NB4 (cell line): Measurements from ENCODE around the gene MCM3AP.
A peak's percentile ranks its signal among the peaks of the same experiment; 100 is the strongest.

ENCODE experiments used
- DNase-seq: peaks from one replicate; pipeline ENCODE4 v3.0.0; 2010; ENCODE audit warnings: low read depth
- H3K4me3 ChIP-seq: one replicate; pipeline ENCODE4 v1.5.1; 2011; ENCODE audit warnings: mild to moderate bottlenecking, low read depth, low read length, moderate library complexity
- MYC ChIP-seq: IDR thresholded peaks from 2 replicates; pipeline ENCODE4 v1.6.1; 2011; ENCODE audit warnings: low read depth, low read length
- POLR2A ChIP-seq: IDR thresholded peaks from 2 replicates; pipeline ENCODE4 v1.6.1; 2011; ENCODE audit warnings: mild to moderate bottlenecking; ENCODE audit not compliant: insufficient read length; ENCODE audit errors: extremely low read depth
- TF ChIP-seq, protein P1 (sequence below): IDR thresholded peaks from one replicate; pipeline ENCODE4 v1.5.1; 2012; ENCODE audit warnings: low read depth, low read length
- TF ChIP-seq, protein P2 (sequence below): IDR thresholded peaks from 2 replicates; pipeline ENCODE4 v1.6.1; 2011; ENCODE audit warnings: low read depth, low read length

Gene MCM3AP

DNA sequence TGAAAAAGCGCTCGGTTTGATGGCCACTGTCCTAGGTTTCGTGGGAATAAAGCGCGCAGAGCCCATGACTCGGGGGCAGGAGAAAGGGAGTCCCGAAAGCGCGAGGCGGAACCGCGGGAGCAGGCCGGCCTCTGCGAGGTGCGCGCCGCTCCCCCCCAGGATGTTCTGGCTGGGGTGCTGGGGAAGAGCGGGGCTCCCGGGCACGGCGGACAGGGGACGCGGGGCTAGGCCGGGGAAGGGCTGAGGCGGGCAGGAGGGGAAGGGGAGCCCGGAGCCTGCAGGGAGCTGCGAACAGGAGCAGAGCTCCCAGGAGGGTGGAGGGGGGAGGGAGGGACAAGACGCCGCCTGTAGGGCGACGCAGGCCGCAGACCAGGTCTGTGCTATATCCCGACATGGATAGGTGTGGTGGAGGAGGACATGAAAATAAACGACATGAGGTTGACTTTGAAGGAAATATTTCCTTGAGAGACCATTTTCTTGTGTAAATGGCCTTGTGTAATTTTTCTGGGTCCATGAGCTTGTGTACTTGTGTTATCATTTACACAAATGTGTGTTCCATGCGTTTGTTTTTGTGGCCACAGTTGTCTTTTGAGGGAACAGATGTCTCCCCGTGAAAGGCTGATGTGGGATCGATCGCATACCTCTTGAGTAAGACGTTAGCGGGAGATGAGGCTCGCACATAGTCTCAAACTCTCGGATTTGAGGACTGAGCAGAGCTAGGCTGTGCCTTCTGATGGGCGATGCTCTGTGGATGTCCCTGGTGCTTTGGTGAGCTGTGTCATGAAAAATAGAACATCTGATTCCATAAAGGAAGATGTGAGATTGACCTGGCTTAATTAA, 39.9 kb upstream of the MCM3AP start:
- no peak for TF ChIP-seq MYC
- TF ChIP-seq POLR2A: no peak
- TF ChIP-seq, protein P1, sequence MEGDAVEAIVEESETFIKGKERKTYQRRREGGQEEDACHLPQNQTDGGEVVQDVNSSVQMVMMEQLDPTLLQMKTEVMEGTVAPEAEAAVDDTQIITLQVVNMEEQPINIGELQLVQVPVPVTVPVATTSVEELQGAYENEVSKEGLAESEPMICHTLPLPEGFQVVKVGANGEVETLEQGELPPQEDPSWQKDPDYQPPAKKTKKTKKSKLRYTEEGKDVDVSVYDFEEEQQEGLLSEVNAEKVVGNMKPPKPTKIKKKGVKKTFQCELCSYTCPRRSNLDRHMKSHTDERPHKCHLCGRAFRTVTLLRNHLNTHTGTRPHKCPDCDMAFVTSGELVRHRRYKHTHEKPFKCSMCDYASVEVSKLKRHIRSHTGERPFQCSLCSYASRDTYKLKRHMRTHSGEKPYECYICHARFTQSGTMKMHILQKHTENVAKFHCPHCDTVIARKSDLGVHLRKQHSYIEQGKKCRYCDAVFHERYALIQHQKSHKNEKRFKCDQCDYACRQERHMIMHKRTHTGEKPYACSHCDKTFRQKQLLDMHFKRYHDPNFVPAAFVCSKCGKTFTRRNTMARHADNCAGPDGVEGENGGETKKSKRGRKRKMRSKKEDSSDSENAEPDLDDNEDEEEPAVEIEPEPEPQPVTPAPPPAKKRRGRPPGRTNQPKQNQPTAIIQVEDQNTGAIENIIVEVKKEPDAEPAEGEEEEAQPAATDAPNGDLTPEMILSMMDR: no peak
- TF ChIP-seq, protein P2, sequence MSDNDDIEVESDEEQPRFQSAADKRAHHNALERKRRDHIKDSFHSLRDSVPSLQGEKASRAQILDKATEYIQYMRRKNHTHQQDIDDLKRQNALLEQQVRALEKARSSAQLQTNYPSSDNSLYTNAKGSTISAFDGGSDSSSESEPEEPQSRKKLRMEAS: no peak
- peak overlapping the region; percentile 67 for H3K4me3 ChIP-seq
- peak; percentile 78 for DNase-seq

DNA sequence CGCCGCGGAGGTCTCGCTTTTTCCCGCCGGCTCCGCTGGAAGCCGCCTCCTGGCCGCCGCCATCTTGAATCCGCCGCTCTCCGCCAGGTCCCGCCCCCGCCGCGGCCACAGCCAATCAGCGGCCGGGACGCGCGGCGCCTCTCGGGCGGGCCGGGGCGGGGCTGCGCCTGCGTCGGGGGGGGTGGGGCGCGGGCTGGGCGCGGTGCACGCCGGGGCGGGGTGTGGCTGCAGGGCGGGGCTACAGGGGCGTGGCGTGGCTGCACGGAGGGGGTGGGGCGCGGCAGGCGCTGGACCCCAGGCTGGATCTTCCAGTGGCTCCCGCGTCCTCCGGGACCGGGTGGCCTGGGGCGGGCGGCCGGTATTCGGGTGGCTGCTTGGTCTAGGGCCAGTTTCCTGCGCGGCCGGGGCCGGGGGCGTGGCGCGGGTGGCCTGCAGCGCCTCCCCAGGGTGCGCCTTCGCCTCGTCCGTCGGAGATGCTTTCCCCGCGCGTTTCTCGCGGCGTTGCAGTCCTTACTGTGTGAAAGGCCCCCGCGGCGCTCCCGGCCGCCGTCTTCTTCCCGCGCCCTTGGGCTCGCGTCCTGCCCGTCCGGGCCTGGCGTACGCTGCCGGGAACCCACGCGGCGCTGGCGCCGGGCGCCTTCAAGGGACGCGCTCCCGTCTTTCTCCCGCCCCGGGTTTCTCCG, 39.1 kb upstream of the MCM3AP start:
- peak; percentile 86 for DNase-seq
- TF ChIP-seq POLR2A (peak; percentile 39), MYC (peak; percentile 33; the same call in 1 of the 2 replicates)
- TF ChIP-seq, protein P1: no peak
- TF ChIP-seq, protein P2: no peak
- peak overlapping the region; percentile 83 for H3K4me3 ChIP-seq

DNA sequence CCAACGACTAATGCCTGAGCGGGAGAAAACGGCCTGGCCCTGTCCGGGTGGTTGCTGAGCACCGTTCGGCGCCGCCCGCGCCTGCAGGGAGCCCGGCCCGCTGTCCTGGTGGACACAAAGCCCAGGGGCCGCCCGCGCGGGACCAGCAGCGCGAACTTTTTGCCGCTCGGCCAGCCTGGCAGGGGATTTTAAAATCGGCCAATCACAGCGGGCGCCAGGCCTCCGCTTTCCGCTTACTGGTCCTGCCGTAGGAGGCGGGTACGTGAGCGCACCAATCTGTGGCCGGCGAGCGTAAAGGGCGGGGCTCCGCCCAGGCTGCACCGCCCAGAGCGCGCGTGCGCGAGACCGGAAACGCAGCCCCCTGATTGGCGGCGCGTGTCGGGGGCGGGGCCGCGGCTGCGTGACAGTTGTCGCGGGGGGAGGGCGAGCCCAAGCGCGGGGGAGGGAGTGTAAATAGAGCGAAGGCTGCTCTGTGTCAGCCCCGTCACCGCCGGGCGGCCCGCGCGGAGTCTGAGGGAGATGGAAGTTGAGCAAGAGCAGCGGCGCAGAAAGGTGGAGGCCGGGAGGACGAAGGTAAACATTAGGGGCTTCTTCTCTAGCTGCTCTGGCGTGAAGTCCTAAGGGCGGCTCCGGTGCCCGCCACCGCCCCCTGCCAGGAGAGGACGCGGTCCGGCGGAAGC, 38.4 kb upstream of the MCM3AP start, which contains the start of the genes C21orf58 and PCNT:
TSS of gene C21orf58 (minus strand) at position 161 of the 680 bp plus-strand sequence. CDS start 1,132 bp downstream, outside the sequence.
TSS of gene PCNT (plus strand) at position 447 of the 680 bp plus-strand sequence. CDS start at position 520, 73 bp downstream.
- TF ChIP-seq, protein P1: no peak
- peak; percentile 76; the same call in 1 of the 2 replicates for TF ChIP-seq MYC
- peak; percentile 62 for TF ChIP-seq POLR2A
- TF ChIP-seq, protein P2: peak; percentile 50
- H3K4me3 ChIP-seq: peak within 1 kb of the TSS; percentile 83
- DNase-seq: peak; percentile 97

DNA sequence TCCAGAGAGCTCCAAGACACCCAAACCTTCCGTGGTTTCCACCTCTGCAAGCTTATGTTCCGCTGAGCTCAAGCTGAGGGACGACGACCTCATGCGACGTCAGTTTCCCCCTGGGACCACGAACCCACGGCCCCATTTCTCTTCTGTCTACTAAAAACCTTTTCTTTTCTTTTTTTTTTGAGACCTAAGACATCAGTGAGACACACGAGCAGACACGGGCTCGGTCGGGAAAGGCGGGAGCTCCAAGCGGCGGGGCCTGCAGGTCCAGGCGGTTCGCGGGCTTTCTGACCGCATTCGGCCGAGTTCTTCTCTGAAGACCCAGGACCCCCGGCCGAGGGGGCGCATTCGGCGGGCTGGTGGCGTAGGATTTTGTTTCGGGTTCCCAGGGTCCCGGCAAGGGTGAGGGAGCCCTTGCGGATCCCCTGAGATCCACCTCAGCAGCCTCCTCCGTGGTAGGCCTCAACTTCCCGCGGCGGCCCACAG, 37.9 kb upstream of the MCM3AP start:
- peak overlapping the region; percentile 73 for H3K4me3 ChIP-seq
- peak; percentile 45 for DNase-seq
- TF ChIP-seq, protein P1: no peak
- TF ChIP-seq, protein P2: peak; percentile 33
- no peak for TF ChIP-seq MYC
